IMR-90 (cell line): ENCODE measurements around the gene ARHGDIA. TPM values are rescaled to one million over a fixed set of nuclear protein-coding genes. Genes with fewer than 3 reads are reported as not detected.
A peak's percentile ranks its signal among the peaks of the same experiment; 100 is the strongest.

Experiments used
- ATAC-seq: fragments of 200-7000 bp; cut with Tn5 transposase; 2 replicates; pipeline ENCODE4 v1.9.1; 2020; ENCODE audit warnings: low read depth, mild to moderate bottlenecking, moderate library complexity
- BruUV-seq: library from RNA; stranded (reverse); fragments of 400-500 nt; replicated peaks from 2 replicates; lab custom pipeline; 2021; lab: Mats Ljungman, UMichigan
- CTCF ChIA-PET: fragments of 300-600 bp; formaldehyde crosslinking; extraction: SDS; loops from one replicate; lab custom pipeline; 2021; ENCODE audit warnings: antibody characterized with exemption; lab: Yijun Ruan, JAX
- POLR2A ChIA-PET: fragments of 300-600 bp; sonication (Branson Sonifier 250); formaldehyde crosslinking; loops from one replicate; lab custom pipeline; 2022; ENCODE audit warnings: antibody characterized with exemption; ENCODE audit not compliant: unreplicated experiment; lab: Charles Lee
- DNase-seq: peaks from one replicate; pipeline ENCODE4 v3.0.0; 2013
- H2AFZ ChIP-seq: replicated peaks from 2 replicates; pipeline ENCODE3; 2013; ENCODE audit warnings: low read length, mild to moderate bottlenecking; ENCODE audit not compliant: poor library complexity
- H2AK5ac ChIP-seq: 2 replicates; pipeline ENCODE4 v1.6.1; 2013; ENCODE audit warnings: low read depth, low read length, inconsistent platforms
- H2AK9ac ChIP-seq: replicated peaks from 2 replicates; pipeline ENCODE3; 2013; ENCODE audit warnings: mild to moderate bottlenecking, low read depth, low read length, moderate library complexity; ENCODE audit not compliant: poor library complexity
- H2BK120ac ChIP-seq: 2 replicates; pipeline ENCODE4 v1.6.1; 2013; ENCODE audit warnings: low read depth, low read length, inconsistent platforms
- H2BK15ac ChIP-seq: 3 replicates; pipeline ENCODE4 v1.6.1; 2013; ENCODE audit warnings: low read depth, low read length, inconsistent platforms
- H2BK20ac ChIP-seq: 2 replicates; pipeline ENCODE4 v1.6.1; 2013; ENCODE audit warnings: low read depth, mild to moderate bottlenecking, inconsistent platforms, low read length, moderate library complexity
- H2BK5ac ChIP-seq: 2 replicates; pipeline ENCODE4 v1.6.1; 2013; ENCODE audit warnings: mild to moderate bottlenecking, low read depth, low read length, inconsistent platforms; ENCODE audit not compliant: poor library complexity, severe bottlenecking
- H3K14ac ChIP-seq: replicated peaks from 2 replicates; pipeline ENCODE4 v1.6.1; 2013; ENCODE audit warnings: low read depth, low read length, inconsistent platforms
- H3K18ac ChIP-seq: 2 replicates; pipeline ENCODE4 v1.6.1; 2013; ENCODE audit warnings: low read depth, low read length, control low read depth
- H3K23ac ChIP-seq: 2 replicates; pipeline ENCODE4 v1.6.1; 2013; ENCODE audit warnings: low read depth, low read length, inconsistent platforms
- H3K27ac ChIP-seq: 2 replicates; pipeline ENCODE4 v1.5.1; 2013; ENCODE audit warnings: mild to moderate bottlenecking, control low read depth, low read length; ENCODE audit not compliant: insufficient read depth
- H3K27me3 ChIP-seq: 2 replicates; pipeline ENCODE4 v1.6.1; 2013; ENCODE audit warnings: low read length; ENCODE audit not compliant: control insufficient read depth, insufficient read depth
- H3K36me3 ChIP-seq: 2 replicates; pipeline ENCODE4 v1.6.1; 2013; ENCODE audit warnings: low read length, mixed read lengths; ENCODE audit not compliant: control insufficient read depth, insufficient read depth
- H3K4ac ChIP-seq: 2 replicates; pipeline ENCODE4 v1.6.1; 2013; ENCODE audit warnings: low read depth, low read length, inconsistent platforms
- H3K4me1 ChIP-seq: 2 replicates; pipeline ENCODE4 v1.6.1; 2013; ENCODE audit warnings: low read length, mixed read lengths; ENCODE audit not compliant: control insufficient read depth, insufficient read depth
- H3K4me2 ChIP-seq: 2 replicates; pipeline ENCODE4 v1.6.1; 2013; ENCODE audit warnings: low read depth, mild to moderate bottlenecking, control low read depth, low read length, moderate library complexity
- H3K4me3 ChIP-seq: 2 replicates; pipeline ENCODE4 v1.5.1; 2013; ENCODE audit warnings: low read depth, mild to moderate bottlenecking, control low read depth, low read length, moderate library complexity; ENCODE audit not compliant: insufficient read depth
- H3K56ac ChIP-seq: 2 replicates; pipeline ENCODE4 v1.6.1; 2013; ENCODE audit warnings: low read length, inconsistent platforms; ENCODE audit not compliant: insufficient read depth; ENCODE audit errors: extremely low read depth
- H3K79me1 ChIP-seq, 2 experiments: 2 replicates each; pipeline ENCODE4 v1.6.1; 2013; ENCODE audit warnings: low read length in 2 of 2, inconsistent platforms in 1 of 2, low read depth in 1 of 2
- H3K9ac ChIP-seq: 2 replicates; pipeline ENCODE4 v1.6.1; 2013; ENCODE audit warnings: low read depth, low read length, control low read depth
- H3K9me1 ChIP-seq: 2 replicates; pipeline ENCODE4 v1.6.1; 2013; ENCODE audit warnings: low read length, inconsistent platforms; ENCODE audit not compliant: insufficient read depth
- H3K9me3 ChIP-seq: 2 replicates; pipeline ENCODE4 v1.6.1; 2013; ENCODE audit warnings: low read length; ENCODE audit not compliant: control insufficient read depth, insufficient read depth
- H4K20me1 ChIP-seq: 2 replicates; pipeline ENCODE4 v1.6.1; 2013; ENCODE audit warnings: low read length, inconsistent platforms; ENCODE audit not compliant: insufficient read depth
- H4K5ac ChIP-seq: 2 replicates; pipeline ENCODE4 v1.6.1; 2013; ENCODE audit warnings: mild to moderate bottlenecking, low read depth, low read length, control low read depth
- H4K8ac ChIP-seq, 2 experiments: 2 replicates each; pipeline ENCODE4 v1.6.1; 2013; ENCODE audit warnings: low read depth in 2 of 2, low read length in 2 of 2, control low read depth in 1 of 2, inconsistent platforms in 1 of 2
- H4K91ac ChIP-seq: 2 replicates; pipeline ENCODE4 v1.6.1; 2013; ENCODE audit warnings: low read depth, low read length, inconsistent platforms; ENCODE audit not compliant: insufficient read depth
- CHD1 ChIP-seq: IDR thresholded peaks from 2 replicates; pipeline ENCODE4 v1.6.1; 2012; ENCODE audit warnings: low read depth, low read length, improper control_type of control experiment
- FOS ChIP-seq: fragments of 150-350 bp; IDR thresholded peaks from 2 replicates; pipeline ENCODE4 v1.6.1; 2016; ENCODE audit warnings: low read depth, low read length
- NFE2L2 ChIP-seq: fragments of 150-350 bp; IDR thresholded peaks from 2 replicates; pipeline ENCODE4 v1.6.1; 2016; ENCODE audit warnings: low read depth, mild to moderate bottlenecking, low read length
- POLR2A ChIP-seq: IDR thresholded peaks from 2 replicates; pipeline ENCODE4 v1.6.1; 2012; ENCODE audit warnings: mild to moderate bottlenecking, low read depth, low read length
- RCOR1 ChIP-seq: IDR thresholded peaks from 2 replicates; pipeline ENCODE4 v1.6.1; 2012; ENCODE audit warnings: mild to moderate bottlenecking, low read length, improper control_type of control experiment; ENCODE audit not compliant: insufficient replicate concordance
- RFX5 ChIP-seq: IDR thresholded peaks from 2 replicates; pipeline ENCODE4 v1.8.0; 2012; ENCODE audit warnings: low read depth, mild to moderate bottlenecking, low read length, moderate library complexity
- WGBS, 2 experiments: methylation state at CpG; one replicate each; pipeline versions ENCODE4 v1.1.5 to v1.1.7; 2013; ENCODE audit warnings: missing lambda C conversion rate in 2 of 2; ENCODE audit not compliant: insufficient read length in 1 of 2; ENCODE audit errors: extremely low coverage in 2 of 2; 5-methylcytosine and 5-hydroxymethylcytosine counted together
- dilution Hi-C: fragments of 300-500 bp; cut with HindIII; formaldehyde crosslinking; loops from one replicate; pipeline ENCODE4 v1.14.3; 2018; ENCODE audit warnings: low sequenced_read_pairs; ENCODE audit not compliant: unreplicated experiment
- in situ Hi-C: fragments of 300-500 bp; cut with MboI; formaldehyde crosslinking; loops from 3 replicates; pipeline ENCODE4 v1.14.3; 2019; ENCODE audit warnings: low sequenced_read_pairs, inconsistent platforms, mixed read lengths
- intact Hi-C: fragments of 100-400 bp; cut with micrococcal nuclease; formaldehyde crosslinking; loops from 2 replicates; pipeline ENCODE4 v1.10.0; 2022
- polyA plus RNA-seq, 3 experiments: library from polyadenylated mRNA; depleted of rRNA; stranded (reverse); fragments of >200 nt; gene quantifications; 2 replicates each; pipeline ENCODE4 v1.2.3, GENCODE V29; 2012; ENCODE audit warnings: low replicate concordance in 1 of 3
- total RNA-seq: library from RNA; depleted of rRNA; stranded (reverse); fragments of >200 nt; gene quantifications from 2 replicates; pipeline ENCODE4 v1.2.3, GENCODE V29; 2012
- TF ChIP-seq, protein P1 (sequence below): conservative IDR thresholded peaks from 2 replicates; pipeline ENCODE4 v1.5.1; 2012; ENCODE audit warnings: mild to moderate bottlenecking, low read depth, low read length, improper control_type of control experiment

ARHGDIA gene
- total and polyA plus RNA-seq, 2 of the 4 experiments (the other 2 are of a cell fraction), result 62.7 to 362 TPM

DNA sequence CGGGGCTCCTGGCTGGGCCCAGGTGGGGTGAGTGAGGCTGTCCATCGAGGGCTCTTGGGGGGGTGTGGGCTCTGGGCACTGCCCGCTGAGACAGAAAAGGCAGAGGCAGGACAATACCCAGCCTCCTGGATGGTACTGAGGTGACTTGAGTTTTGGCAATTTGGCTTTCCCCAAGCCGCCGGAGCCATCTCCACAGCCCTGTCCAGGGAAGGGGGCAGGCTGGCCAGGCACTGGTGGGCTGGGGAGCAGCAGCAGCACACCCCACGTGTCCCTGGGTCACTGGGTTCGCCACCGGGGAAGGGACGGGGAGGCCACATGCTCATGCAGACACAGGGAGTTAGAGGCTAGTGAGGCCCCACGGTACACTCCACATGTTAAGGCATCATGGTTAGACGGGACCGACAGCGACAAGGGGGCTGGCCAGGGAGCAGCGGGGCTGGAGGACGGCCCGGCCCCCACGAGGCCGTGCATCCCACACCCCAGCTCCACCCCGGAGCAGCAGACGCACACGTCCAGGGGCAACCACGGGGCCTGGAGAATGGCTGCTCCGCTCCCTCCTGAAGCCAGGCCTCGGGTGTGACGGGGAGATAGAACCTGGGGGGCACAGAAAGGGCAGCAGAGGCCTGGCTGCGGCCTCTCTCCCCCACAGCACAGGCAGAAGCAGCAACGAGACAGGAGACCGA lies 3.0 kb downstream of the ARHGDIA start:
- H3K56ac ChIP-seq, result no peak overlapping the region
- H3K27ac ChIP-seq, result peak overlapping the region; percentile 81
- peak overlapping the region; percentile 42; the same call in 1 of the 2 replicates for H2BK120ac ChIP-seq
- peak overlapping the region; percentile 98 for H2AK9ac ChIP-seq
- H3K18ac ChIP-seq, result no peak overlapping the region
- TF ChIP-seq CHD1 (no peak), NFE2L2 (no peak), POLR2A (peak; percentile 40), FOS (no peak), RFX5 (no peak), RCOR1 (no peak)
- TF ChIP-seq, protein P1, sequence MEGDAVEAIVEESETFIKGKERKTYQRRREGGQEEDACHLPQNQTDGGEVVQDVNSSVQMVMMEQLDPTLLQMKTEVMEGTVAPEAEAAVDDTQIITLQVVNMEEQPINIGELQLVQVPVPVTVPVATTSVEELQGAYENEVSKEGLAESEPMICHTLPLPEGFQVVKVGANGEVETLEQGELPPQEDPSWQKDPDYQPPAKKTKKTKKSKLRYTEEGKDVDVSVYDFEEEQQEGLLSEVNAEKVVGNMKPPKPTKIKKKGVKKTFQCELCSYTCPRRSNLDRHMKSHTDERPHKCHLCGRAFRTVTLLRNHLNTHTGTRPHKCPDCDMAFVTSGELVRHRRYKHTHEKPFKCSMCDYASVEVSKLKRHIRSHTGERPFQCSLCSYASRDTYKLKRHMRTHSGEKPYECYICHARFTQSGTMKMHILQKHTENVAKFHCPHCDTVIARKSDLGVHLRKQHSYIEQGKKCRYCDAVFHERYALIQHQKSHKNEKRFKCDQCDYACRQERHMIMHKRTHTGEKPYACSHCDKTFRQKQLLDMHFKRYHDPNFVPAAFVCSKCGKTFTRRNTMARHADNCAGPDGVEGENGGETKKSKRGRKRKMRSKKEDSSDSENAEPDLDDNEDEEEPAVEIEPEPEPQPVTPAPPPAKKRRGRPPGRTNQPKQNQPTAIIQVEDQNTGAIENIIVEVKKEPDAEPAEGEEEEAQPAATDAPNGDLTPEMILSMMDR, result no peak
- H2BK5ac ChIP-seq, result peak overlapping the region; percentile 95
- no peak for ATAC-seq
- peaks cover 55% of the 10 kb centered on the region for H4K20me1 ChIP-seq
- 0 out of 2 replicates have a peak overlapping the region, but pooled peaks have one; percentile 68 for H3K14ac ChIP-seq
- ChIA-PET CTCF (no interaction called here), POLR2A (no interaction called here)
- H2BK20ac ChIP-seq, result no peak overlapping the region
- H4K8ac ChIP-seq, result peak overlapping the region; percentile 39 to 71
- peak overlapping the region; percentile 67 for H2AFZ ChIP-seq
- dilution Hi-C loops (no loop called here), intact Hi-C loops (no loop called here), in situ Hi-C loops (no loop called here)
- no peaks in the 10 kb centered on the region for H3K9me3 ChIP-seq
- DNase-seq, result no peak
- H3K4me1 ChIP-seq, result peaks cover 36% of the 10 kb centered on the region
- no TSS peak for BruUV-seq
- peak overlapping the region; percentile 49 for H4K5ac ChIP-seq
- H3K4me3 ChIP-seq, result no peak overlapping the region
- peak overlapping the region; percentile 95 for H3K4ac ChIP-seq
- H2AK5ac ChIP-seq, result peak overlapping the region; percentile 98
- H2BK15ac ChIP-seq, result no peak overlapping the region; the same call in 2 of the 3 replicates
- H4K91ac ChIP-seq, result peak overlapping the region; percentile 76
- peaks cover 13 to 82% of the 10 kb centered on the region in 2 experiments; a peak in 3 of 4 replicates for H3K79me1 ChIP-seq
- peak overlapping the region; percentile 40 for H3K9ac ChIP-seq
- H3K4me2 ChIP-seq, result no peak overlapping the region
- peaks cover 44% of the 10 kb centered on the region for H3K36me3 ChIP-seq
- H3K9me1 ChIP-seq, result peaks cover 15% of the 10 kb centered on the region; the same call in 1 of the 2 replicates
- 100% methylated on average over 1 of the region's 28 CpGs; no CpG with 5 or more reads in 1 of the 2 experiments for WGBS, 2 experiments
- H3K23ac ChIP-seq, result peak overlapping the region; percentile 78
- no peaks in the 10 kb centered on the region for H3K27me3 ChIP-seq
